T-helper 17 cell (primary cell): ENCODE data around the gene EXOC4. TPM values are rescaled to one million over a fixed set of nuclear protein-coding genes. Genes with fewer than 3 reads are reported as not detected.
"Not testable (repeated sequence)": the region's sequence is repeated elsewhere in the genome, so short reads cannot be mapped to it uniquely, and the experiment has no call there.

Source experiments
- ATAC-seq: fragments of 150-1000 bp; cut with Tn5 transposase; 2 replicates; pipeline ENCODE4 v1.10.0; 2021; ENCODE audit warnings: mild to moderate bottlenecking, moderate library complexity
- DNase-seq, 3 donors: peaks; one replicate each; pipeline versions ENCODE4 v3.0.0 to v3.0.0-alpha.2; 2020 to 2021
- H3K9me3 ChIP-seq: one replicate; pipeline ENCODE4 v1.7.0; 2013; ENCODE audit warnings: low read length, mild to moderate bottlenecking; ENCODE audit not compliant: control insufficient read depth, poor library complexity, severe bottlenecking
- H3K27ac Mint-ChIP-seq: one replicate; pipeline ENCODE4 v1.8.0; 2022; ENCODE audit warnings: mild to moderate bottlenecking, moderate library complexity, mixed read lengths
- H3K27me3 Mint-ChIP-seq: one replicate; pipeline ENCODE4 v1.8.0; 2022; ENCODE audit warnings: mixed read lengths
- H3K36me3 Mint-ChIP-seq: one replicate; pipeline ENCODE4 v1.8.0; 2022; ENCODE audit warnings: low read depth, mixed read lengths
- H3K4me1 Mint-ChIP-seq: one replicate; pipeline ENCODE4 v1.8.0; 2022; ENCODE audit warnings: mild to moderate bottlenecking, mixed read lengths
- H3K4me3 Mint-ChIP-seq: one replicate; pipeline ENCODE4 v1.8.0; 2022; ENCODE audit warnings: mild to moderate bottlenecking, moderate library complexity, mixed read lengths
- total RNA-seq, 4 donors: library from RNA in 2 of 4; stranded (reverse) in 2 of 4; gene quantifications; one replicate each; pipeline ENCODE4 v1.2.3 and lab custom pipeline; 2022 to 2026

Gene EXOC4
- total RNA-seq, 2 donors from 2014 or later, result 88.8 to 96.6 TPM

GRCh38 chr7:133776266-133776665 is 523.4 kb downstream of the EXOC4 start:
- no peaks in the 10 kb centered on the region for H3K4me1 Mint-ChIP-seq
- ATAC-seq (no peak), DNase-seq (no peak)
- no peaks in the 10 kb centered on the region for H3K27me3 Mint-ChIP-seq
- no peaks in the 10 kb centered on the region for H3K9me3 ChIP-seq
- H3K4me3 Mint-ChIP-seq, result no peak overlapping the region
- no peaks in the 10 kb centered on the region for H3K36me3 Mint-ChIP-seq
- no peak overlapping the region for H3K27ac Mint-ChIP-seq

GRCh38 chr7:133777701-133778100 is 524.8 kb downstream of the EXOC4 start:
- ATAC-seq, result no peak
- Mint-ChIP-seq H3K4me3 (no peak overlapping the region), H3K4me1 (no peaks in the 10 kb centered on the region), H3K27me3 (no peaks in the 10 kb centered on the region), H3K27ac (no peak overlapping the region), H3K36me3 (no peaks in the 10 kb centered on the region)
- DNase-seq, result no peak
- H3K9me3 ChIP-seq, result no peaks in the 10 kb centered on the region

- H3K36me3 Mint-ChIP-seq, result no peaks in the 10 kb centered on the region
- no peaks in the 10 kb centered on the region for H3K9me3 ChIP-seq
- H3K27me3 Mint-ChIP-seq, result no peaks in the 10 kb centered on the region
- no peak overlapping the region for H3K27ac Mint-ChIP-seq
- DNase-seq (no peak), ATAC-seq (no peak)
- peaks cover 2% of the 10 kb centered on the region for H3K4me1 Mint-ChIP-seq
- no peak overlapping the region for H3K4me3 Mint-ChIP-seq
Measured at GRCh38 chr7:133778472-133778871, 525.6 kb downstream of the EXOC4 start.

GRCh38 chr7:133779538-133779937 is 526.7 kb downstream of the EXOC4 start:
- not testable (repeated sequence) for H3K27ac Mint-ChIP-seq, ATAC-seq, H3K36me3 Mint-ChIP-seq, H3K4me1 Mint-ChIP-seq, H3K9me3 ChIP-seq, H3K4me3 Mint-ChIP-seq, DNase-seq, H3K27me3 Mint-ChIP-seq

GRCh38 chr7:133780912-133781311 is 528.0 kb downstream of the EXOC4 start:
- DNase-seq, result no peak
- no peak for ATAC-seq
- peaks cover 3% of the 10 kb centered on the region for H3K4me1 Mint-ChIP-seq
- no peaks in the 10 kb centered on the region for H3K36me3 Mint-ChIP-seq
- no peak overlapping the region for H3K27ac Mint-ChIP-seq
- H3K27me3 Mint-ChIP-seq, result no peaks in the 10 kb centered on the region
- H3K9me3 ChIP-seq, result no peaks in the 10 kb centered on the region
- H3K4me3 Mint-ChIP-seq, result no peak overlapping the region

GRCh38 chr7:133781486-133782090 is 528.7 kb downstream of the EXOC4 start:
- no peaks in the 10 kb centered on the region for H3K9me3 ChIP-seq
- DNase-seq (no peak), ATAC-seq (no peak)
- peaks cover 3% of the 10 kb centered on the region for H3K4me1 Mint-ChIP-seq
- H3K36me3 Mint-ChIP-seq, result no peaks in the 10 kb centered on the region
- H3K27ac Mint-ChIP-seq, result no peak overlapping the region
- H3K4me3 Mint-ChIP-seq, result no peak overlapping the region
- no peaks in the 10 kb centered on the region for H3K27me3 Mint-ChIP-seq

GRCh38 chr7:133782470-133782869 is 529.6 kb downstream of the EXOC4 start:
- no peaks in the 10 kb centered on the region for H3K9me3 ChIP-seq
- ATAC-seq (no peak), DNase-seq (no peak)
- Mint-ChIP-seq H3K4me1 (peaks cover 3% of the 10 kb centered on the region), H3K27ac (no peak overlapping the region), H3K4me3 (no peak overlapping the region), H3K36me3 (no peaks in the 10 kb centered on the region), H3K27me3 (no peaks in the 10 kb centered on the region)

GRCh38 chr7:133783276-133783675 is 530.4 kb downstream of the EXOC4 start:
- ATAC-seq (no peak), DNase-seq (no peak)
- no peaks in the 10 kb centered on the region for H3K36me3 Mint-ChIP-seq
- no peaks in the 10 kb centered on the region for H3K27me3 Mint-ChIP-seq
- no peaks in the 10 kb centered on the region for H3K9me3 ChIP-seq
- H3K4me1 Mint-ChIP-seq, result peaks cover 3% of the 10 kb centered on the region
- no peak overlapping the region for H3K27ac Mint-ChIP-seq
- no peak overlapping the region for H3K4me3 Mint-ChIP-seq

- no peaks in the 10 kb centered on the region for H3K27me3 Mint-ChIP-seq
- no peak overlapping the region for H3K27ac Mint-ChIP-seq
- ATAC-seq (no peak), DNase-seq (no peak)
- peaks cover 3% of the 10 kb centered on the region for H3K4me1 Mint-ChIP-seq
- H3K36me3 Mint-ChIP-seq, result no peaks in the 10 kb centered on the region
- no peaks in the 10 kb centered on the region for H3K9me3 ChIP-seq
- no peak overlapping the region for H3K4me3 Mint-ChIP-seq
Measured at GRCh38 chr7:133784486-133785001, 531.7 kb downstream of the EXOC4 start.

GRCh38 chr7:133786401-133786937 is 533.6 kb downstream of the EXOC4 start:
- DNase-seq, result no peak
- no peak overlapping the region for H3K27ac Mint-ChIP-seq
- H3K27me3 Mint-ChIP-seq, result no peaks in the 10 kb centered on the region
- H3K4me3 Mint-ChIP-seq, result no peak overlapping the region
- H3K4me1 Mint-ChIP-seq, result peaks cover 3% of the 10 kb centered on the region
- no peak for ATAC-seq
- H3K36me3 Mint-ChIP-seq, result no peaks in the 10 kb centered on the region
- H3K9me3 ChIP-seq, result no peaks in the 10 kb centered on the region

GRCh38 chr7:133789974-133790373 is 537.1 kb downstream of the EXOC4 start:
- Mint-ChIP-seq H3K36me3 (no peaks in the 10 kb centered on the region), H3K27me3 (no peaks in the 10 kb centered on the region), H3K4me1 (no peaks in the 10 kb centered on the region), H3K27ac (no peak overlapping the region), H3K4me3 (no peak overlapping the region)
- no peaks in the 10 kb centered on the region for H3K9me3 ChIP-seq
- ATAC-seq, result no peak
- no peak for DNase-seq

GRCh38 chr7:133790911-133791310 is 538.0 kb downstream of the EXOC4 start:
- H3K4me3 Mint-ChIP-seq, result no peak overlapping the region
- ATAC-seq (no peak), DNase-seq (no peak)
- H3K9me3 ChIP-seq, result no peaks in the 10 kb centered on the region
- H3K4me1 Mint-ChIP-seq, result no peaks in the 10 kb centered on the region
- H3K27ac Mint-ChIP-seq, result no peak overlapping the region
- H3K27me3 Mint-ChIP-seq, result no peaks in the 10 kb centered on the region
- H3K36me3 Mint-ChIP-seq, result no peaks in the 10 kb centered on the region

GRCh38 chr7:133794479-133794878 is 541.6 kb downstream of the EXOC4 start:
- no peaks in the 10 kb centered on the region for H3K27me3 Mint-ChIP-seq

GRCh38 chr7:133795068-133795665 is 542.3 kb downstream of the EXOC4 start:
- no peak for ATAC-seq
- Mint-ChIP-seq H3K4me1 (no peaks in the 10 kb centered on the region), H3K4me3 (no peak overlapping the region), H3K27ac (no peak overlapping the region), H3K27me3 (no peaks in the 10 kb centered on the region), H3K36me3 (peaks cover 5% of the 10 kb centered on the region)
- no peaks in the 10 kb centered on the region for H3K9me3 ChIP-seq
- DNase-seq, result no peak

More at GRCh38 chr7:133794479-133794878, 541.6 kb downstream of the EXOC4 start:
- Mint-ChIP-seq H3K27ac (no peak overlapping the region), H3K4me1 (no peaks in the 10 kb centered on the region), H3K36me3 (peaks cover 2% of the 10 kb centered on the region), H3K4me3 (no peak overlapping the region)
- ATAC-seq, result no peak
- no peaks in the 10 kb centered on the region for H3K9me3 ChIP-seq
- no peak for DNase-seq
